Measurements from ENCODE around the gene MYMX. TPM values are rescaled to one million over a fixed set of nuclear protein-coding genes. Genes with fewer than 3 reads are reported as not detected.
A peak's percentile ranks its signal among the peaks of the same experiment; 100 is the strongest.

MYMX gene
- total and polyA plus RNA-seq, 7 experiments from 2014 or later, result not detected

- peak overlapping the region; percentile 93 for H3K27ac ChIP-seq (ENCODE audit: low read depth, low read length)
- intact Hi-C loops (cut with micrococcal nuclease), result loop anchor here (1.0 to 5.0 kb wide), 9 partner anchors 10 to 1475 kb away; partner anchors contain the start of genes MRPL14 (in 2 of the 2), SLC35B2 (in 2 of the 2), TMEM63B (in 2 of the 2) and AARS2 (in 1 of the 2)
- POLR2A ChIA-PET, result interaction anchor here (0.8 to 6.3 kb wide), 17 partner anchors 9 to 1798 kb away, joined by 3 to 142 read pairs (median 5); partner anchors contain the start of genes AARS2, GTPBP2, NFKBIE and SLC29A1
- CTCF ChIA-PET, result interaction anchor here (0.7 to 2.8 kb wide), 9 partner anchors 9 to 149 kb away, joined by 3 to 22 read pairs (median 4); partner anchors contain the start of genes AARS2, SLC29A1 and SLC35B2
- peaks cover 0 to 12% (median 0%) of the 10 kb centered on the region in 5 donors for H3K27me3 Mint-ChIP-seq
- peaks cover 15 to 19% of the 10 kb centered on the region in 2 donors for H3K4me1 ChIP-seq (ENCODE audit: control insufficient read depth in 2 of 2, insufficient read depth in 2 of 2, low read length in 2 of 2)
- peak overlapping the region; percentile 94 to 99 (median 98) for H3K4me3 Mint-ChIP-seq
- H3K4me3 ChIP-seq (ENCODE audit: low read length), result peak overlapping the region; percentile 99
- H3K4me1 Mint-ChIP-seq, result peaks cover 32 to 59% (median 50%) of the 10 kb centered on the region in 7 donors
- ATAC-seq (peak; percentile 69), DNase-seq (peak; percentile 70 to 90 (median 80))
- peaks cover 12 to 52% (median 34%) of the 10 kb centered on the region in 3 experiments for H3K36me3 ChIP-seq (ENCODE audit: control insufficient read depth in 2 of 3, insufficient read depth in 3 of 3, low read length in 3 of 3)
- H3K36me3 Mint-ChIP-seq, result peaks cover 18 to 46% (median 36%) of the 10 kb centered on the region in 5 donors
- no peaks in the 10 kb centered on the region for H3K27me3 ChIP-seq (ENCODE audit: control insufficient read depth in 2 of 2, insufficient read depth in 2 of 2, low read length in 2 of 2)
- peak overlapping the region; percentile 96 to 100 (median 98) for H3K27ac Mint-ChIP-seq
- no peaks in the 10 kb centered on the region for H3K9me3 ChIP-seq (ENCODE audit: control insufficient read depth in 2 of 3, low read length in 3 of 3)
- H3K9me3 Mint-ChIP-seq, result peaks cover 0 to 9% (median 0%) of the 10 kb centered on the region in 11 donors
Measured at GRCh38 chr6:44247338-44248302, 30.9 kb downstream of the MYMX start.

DNA sequence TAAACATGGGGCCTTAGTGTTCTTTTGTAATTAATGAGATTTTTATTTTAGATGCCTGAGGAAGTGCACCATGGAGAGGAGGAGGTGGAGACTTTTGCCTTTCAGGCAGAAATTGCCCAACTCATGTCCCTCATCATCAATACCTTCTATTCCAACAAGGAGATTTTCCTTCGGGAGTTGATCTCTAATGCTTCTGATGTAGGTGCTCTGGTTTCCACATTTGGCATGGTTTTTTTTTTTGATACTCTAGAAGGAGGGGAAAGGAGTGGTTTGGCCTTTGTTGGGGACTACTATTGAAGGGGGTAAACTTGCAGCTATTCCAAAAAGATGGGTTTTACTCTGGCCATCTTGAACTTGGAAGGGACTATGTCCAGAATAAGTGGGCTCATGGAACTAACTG is 31.9 kb downstream of the MYMX start:
- intact Hi-C loops (cut with micrococcal nuclease), result loop anchor here in 1 of 2 donors (5.0 kb wide), 1 partner anchor 1476 kb away; no protein-coding TSS in a partner anchor
- Mint-ChIP-seq H3K4me3 (peak overlapping the region; percentile 94 to 99 (median 98)), H3K9me3 (peaks cover 0 to 9% (median 0%) of the 10 kb centered on the region in 11 donors), H3K27me3 (peaks cover 0 to 12% (median 0%) of the 10 kb centered on the region in 5 donors), H3K4me1 (peaks cover 32 to 68% (median 58%) of the 10 kb centered on the region in 7 donors), H3K36me3 (peaks cover 18 to 55% (median 45%) of the 10 kb centered on the region in 5 donors), H3K27ac (peak overlapping the region; percentile 89 to 100 (median 98))
- CTCF ChIA-PET, result interaction anchor here (1.1 to 2.3 kb wide), 3 partner anchors 8 to 20 kb away, joined by 3 to 22 read pairs (median 7); partner anchors contain the start of gene SLC35B2
- no peak for DNase-seq
- ATAC-seq, result no peak
- no peaks in the 10 kb centered on the region for H3K9me3 ChIP-seq (ENCODE audit: control insufficient read depth in 2 of 3, low read length in 3 of 3)
- peaks cover 12 to 61% (median 41%) of the 10 kb centered on the region in 3 experiments for H3K36me3 ChIP-seq (ENCODE audit: control insufficient read depth in 2 of 3, insufficient read depth in 3 of 3, low read length in 3 of 3)
- peak overlapping the region; percentile 99 for H3K4me3 ChIP-seq (ENCODE audit: low read length)
- peaks cover 15 to 19% of the 10 kb centered on the region in 2 donors for H3K4me1 ChIP-seq (ENCODE audit: control insufficient read depth in 2 of 2, insufficient read depth in 2 of 2, low read length in 2 of 2)
- H3K27ac ChIP-seq (ENCODE audit: low read depth, low read length), result peak overlapping the region; percentile 93
- POLR2A ChIA-PET, result interaction anchor here (0.8 to 6.3 kb wide), 5 partner anchors 8 to 63 kb away, joined by 3 to 142 read pairs (median 5); partner anchors contain the start of gene SLC35B2
- H3K27me3 ChIP-seq (ENCODE audit: control insufficient read depth in 2 of 2, insufficient read depth in 2 of 2, low read length in 2 of 2), result no peaks in the 10 kb centered on the region

DNA sequence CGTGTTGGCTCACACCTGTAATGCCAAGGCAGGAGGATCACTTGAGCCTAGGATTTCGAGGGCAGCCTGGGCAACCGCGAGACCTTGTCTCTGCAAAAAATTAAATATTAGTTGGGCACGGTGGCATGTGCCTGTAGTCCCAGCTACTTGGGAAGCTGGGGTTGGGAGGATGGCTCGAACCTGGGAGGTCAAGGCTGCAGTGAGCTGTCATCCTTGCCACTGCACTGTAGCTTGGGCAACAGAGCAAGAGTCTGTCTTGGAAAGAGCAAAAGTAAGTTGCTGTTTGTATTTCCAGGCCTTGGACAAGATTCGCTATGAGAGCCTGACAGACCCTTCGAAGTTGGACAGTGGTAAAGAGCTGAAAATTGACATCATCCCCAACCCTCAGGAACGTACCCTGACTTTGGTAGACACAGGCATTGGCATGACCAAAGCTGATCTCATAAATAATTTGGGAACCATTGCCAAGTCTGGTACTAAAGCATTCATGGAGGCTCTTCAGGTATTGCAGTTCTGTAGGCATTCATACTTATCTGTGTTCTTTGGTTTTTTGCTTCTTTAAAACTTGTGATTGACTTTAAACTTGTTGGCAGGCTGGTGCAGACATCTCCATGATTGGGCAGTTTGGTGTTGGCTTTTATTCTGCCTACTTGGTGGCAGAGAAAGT is 32.5 kb downstream of the MYMX start:
- Histone ChIP-seq H3K4me3 (ENCODE audit: low read length) (peak overlapping the region; percentile 99), H3K27ac (ENCODE audit: low read depth, low read length) (peak overlapping the region; percentile 93), H3K9me3 (ENCODE audit: control insufficient read depth in 2 of 3, low read length in 3 of 3) (no peaks in the 10 kb centered on the region), H3K36me3 (ENCODE audit: control insufficient read depth in 2 of 3, insufficient read depth in 3 of 3, low read length in 3 of 3) (peaks cover 14 to 67% (median 44%) of the 10 kb centered on the region in 3 experiments), H3K27me3 (ENCODE audit: control insufficient read depth in 2 of 2, insufficient read depth in 2 of 2, low read length in 2 of 2) (no peaks in the 10 kb centered on the region), H3K4me1 (ENCODE audit: control insufficient read depth in 2 of 2, insufficient read depth in 2 of 2, low read length in 2 of 2) (peaks cover 15 to 19% of the 10 kb centered on the region in 2 donors)
- ATAC-seq (no peak), DNase-seq (no peak)
- intact Hi-C loops (cut with micrococcal nuclease), result loop anchor here in 1 of 2 donors (5.0 kb wide), 1 partner anchor 1477 kb away; no protein-coding TSS in a partner anchor
- Mint-ChIP-seq H3K9me3 (peaks cover 0 to 9% (median 0%) of the 10 kb centered on the region in 11 donors), H3K27me3 (peaks cover 0 to 9% (median 0%) of the 10 kb centered on the region in 5 donors), H3K36me3 (peaks cover 18 to 57% (median 47%) of the 10 kb centered on the region in 5 donors), H3K4me1 (peaks cover 32 to 75% (median 63%) of the 10 kb centered on the region in 7 donors), H3K4me3 (peak overlapping the region; percentile 94 to 99 (median 98)), H3K27ac (peak overlapping the region in 7 of 9 donors; percentile 60 to 99 (median 98))
- POLR2A ChIA-PET, result interaction anchor here (0.7 to 6.3 kb wide), 4 partner anchors 7 to 35 kb away, joined by 3 to 142 read pairs (median 4); partner anchors contain the start of gene SLC35B2
- CTCF ChIA-PET, result interaction anchor here (1.0 to 1.1 kb wide), 2 partner anchors 17 to 153 kb away, joined by 3 read pairs; no protein-coding TSS in a partner anchor

GRCh38 chr6:44250067-44250717 is 33.5 kb downstream of the MYMX start:
- Mint-ChIP-seq H3K27me3 (peaks cover 0 to 9% (median 0%) of the 10 kb centered on the region in 5 donors), H3K4me1 (peaks cover 31 to 82% (median 71%) of the 10 kb centered on the region in 7 donors), H3K9me3 (peaks cover 0 to 9% (median 0%) of the 10 kb centered on the region in 11 donors), H3K27ac (peak overlapping the region in 8 of 9 donors; percentile 6 to 99 (median 30)), H3K36me3 (peaks cover 18 to 62% (median 47%) of the 10 kb centered on the region in 5 donors), H3K4me3 (peak overlapping the region in 4 of 10 donors; percentile 33 to 99 (median 78))
- ChIA-PET POLR2A (interaction anchor here (0.7 to 1.2 kb wide), 2 partner anchors 8 to 36 kb away, joined by 3 read pairs; no protein-coding TSS in a partner anchor), CTCF (interaction anchor here (1.0 kb wide), 1 partner anchor 154 kb away, joined by 3 read pairs; no protein-coding TSS in a partner anchor)
- H3K4me3 ChIP-seq (ENCODE audit: low read length), result no peak overlapping the region
- DNase-seq (no peak), ATAC-seq (no peak)
- no peak overlapping the region for H3K27ac ChIP-seq (ENCODE audit: low read depth, low read length)
- peaks cover 20 to 77% (median 44%) of the 10 kb centered on the region in 3 experiments for H3K36me3 ChIP-seq (ENCODE audit: control insufficient read depth in 2 of 3, insufficient read depth in 3 of 3, low read length in 3 of 3)
- no peaks in the 10 kb centered on the region for H3K27me3 ChIP-seq (ENCODE audit: control insufficient read depth in 2 of 2, insufficient read depth in 2 of 2, low read length in 2 of 2)
- intact Hi-C loops (cut with micrococcal nuclease), result no loop called here
- H3K4me1 ChIP-seq (ENCODE audit: control insufficient read depth in 2 of 2, insufficient read depth in 2 of 2, low read length in 2 of 2), result peaks cover 15 to 19% of the 10 kb centered on the region in 2 donors
- no peaks in the 10 kb centered on the region for H3K9me3 ChIP-seq (ENCODE audit: control insufficient read depth in 2 of 3, low read length in 3 of 3)

DNA sequence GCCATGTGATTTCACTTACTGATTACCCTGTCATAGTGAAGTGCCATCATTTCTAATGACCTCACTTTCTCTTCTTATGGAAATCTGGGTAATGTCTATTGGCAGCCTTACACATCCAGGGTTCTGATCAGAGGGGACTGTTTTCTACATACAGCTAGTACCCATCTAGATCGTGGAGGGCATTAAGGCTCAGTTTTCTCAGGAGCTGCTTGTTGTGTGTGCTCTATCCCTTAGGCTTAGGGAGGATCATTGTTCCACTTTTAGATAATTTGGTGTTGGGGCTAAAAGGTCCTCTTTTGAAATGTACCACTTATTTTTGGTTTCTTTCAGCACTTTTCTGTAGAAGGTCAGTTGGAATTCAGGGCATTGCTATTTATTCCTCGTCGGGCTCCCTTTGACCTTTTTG is 34.0 kb downstream of the MYMX start:
- peaks cover 0 to 7% (median 0%) of the 10 kb centered on the region in 5 donors for H3K27me3 Mint-ChIP-seq
- DNase-seq (no peak), ATAC-seq (no peak)
- H3K4me3 Mint-ChIP-seq, result no peak overlapping the region
- intact Hi-C loops (cut with micrococcal nuclease), result no loop called here
- Histone ChIP-seq H3K4me3 (ENCODE audit: low read length) (no peak overlapping the region), H3K4me1 (ENCODE audit: control insufficient read depth in 2 of 2, insufficient read depth in 2 of 2, low read length in 2 of 2) (peaks cover 16 to 18% of the 10 kb centered on the region in 2 donors), H3K9me3 (ENCODE audit: control insufficient read depth in 2 of 3, low read length in 3 of 3) (no peaks in the 10 kb centered on the region), H3K36me3 (ENCODE audit: control insufficient read depth in 2 of 3, insufficient read depth in 3 of 3, low read length in 3 of 3) (peaks cover 20 to 82% (median 44%) of the 10 kb centered on the region in 3 experiments), H3K27me3 (ENCODE audit: control insufficient read depth in 2 of 2, insufficient read depth in 2 of 2, low read length in 2 of 2) (no peaks in the 10 kb centered on the region), H3K27ac (ENCODE audit: low read depth, low read length) (no peak overlapping the region)
- ChIA-PET CTCF (no interaction called here), POLR2A (interaction anchor here (1.2 kb wide), 1 partner anchor 8 kb away, joined by 3 read pairs; no protein-coding TSS in a partner anchor)
- peaks cover 28 to 83% (median 71%) of the 10 kb centered on the region in 7 donors for H3K4me1 Mint-ChIP-seq
- peaks cover 18 to 67% (median 47%) of the 10 kb centered on the region in 5 donors for H3K36me3 Mint-ChIP-seq
- peaks cover 0 to 9% (median 0%) of the 10 kb centered on the region in 11 donors for H3K9me3 Mint-ChIP-seq
- peak overlapping the region in 5 of 9 donors; percentile 17 to 99 (median 35) for H3K27ac Mint-ChIP-seq

Data from naive thymus-derived CD4-positive, alpha-beta T cell (primary cell).